Gastrocnemius medialis (tissue), 4 donors: ENCODE results near the gene MS4A18. TPM values are rescaled to one million over a fixed set of nuclear protein-coding genes. Genes with fewer than 3 reads are reported as not detected.
A peak's percentile ranks its signal among the peaks of the same experiment; 100 is the strongest.

ENCODE experiments used
- ATAC-seq, 2 donors: fragments of 150-250 bp; one replicate each; pipeline ENCODE4 v1.9.1; 2016
- DNase-seq, 2 donors: peaks; one replicate each; pipeline ENCODE4 v3.0.0-alpha.2; 2019
- H3K27ac ChIP-seq, 4 donors: fragments of 200-600 bp; sonication (generic); 1 replicate in 1 of 4; 2 replicates in 3 of 4; pipeline ENCODE4 v1.5.1; 2016 to 2018; ENCODE audit warnings: mild to moderate bottlenecking in 2 of 4, moderate library complexity in 1 of 4
- H3K27me3 ChIP-seq, 3 donors: fragments of 200-600 bp; sonication (generic) in 2 of 3; 1 replicate in 1 of 3; 2 replicates in 2 of 3; pipeline versions ENCODE4 v1.5.1 to v1.6.0; 2016 to 2019; ENCODE audit warnings: mild to moderate bottlenecking in 1 of 3, moderate library complexity in 1 of 3
- H3K36me3 ChIP-seq, 2 donors: fragments of 200-600 bp; sonication (generic) in 1 of 2; one replicate each; pipeline ENCODE4 v1.5.1; 2017 to 2018
- H3K4me1 ChIP-seq, 2 donors: fragments of 200-600 bp; sonication (generic) in 1 of 2; one replicate each; pipeline ENCODE4 v1.5.1; 2016 to 2017; ENCODE audit warnings: mild to moderate bottlenecking in 2 of 2
- H3K4me3 ChIP-seq, 4 donors: fragments of 200-600 bp; sonication (generic) in 3 of 4; 1 replicate in 1 of 4; 2 replicates in 3 of 4; pipeline ENCODE4 v1.5.1; 2016 to 2019; ENCODE audit warnings: mild to moderate bottlenecking in 2 of 4
- H3K9me3 ChIP-seq, 3 donors: fragments of 200-600 bp; sonication (generic) in 2 of 3; 1 replicate in 1 of 3; 2 replicates in 2 of 3; pipeline ENCODE4 v1.5.1; 2016 to 2019
- POLR2A ChIP-seq, 2 donors: fragments of 450-650 bp; IDR thresholded peaks; one replicate each; pipeline ENCODE4 v1.6.1; 2017; ENCODE audit warnings: antibody characterized with exemption in 2 of 2, mild to moderate bottlenecking in 2 of 2, moderate library complexity in 2 of 2
- in situ Hi-C, 4 donors: fragments of 200-750 bp; cut with MboI; loops; one replicate each; pipeline versions ENCODE4 v1.15.0 to v1.8.0; 2017; ENCODE audit warnings: low sequenced_read_pairs in 4 of 4
- intact Hi-C: fragments of 100-400 bp; cut with DNase I; formaldehyde crosslinking; loops from one replicate; pipeline ENCODE4 v1.15.1; 2023; ENCODE audit warnings: low total_unique reads
- total RNA-seq, 4 donors: library from RNA; depleted of rRNA; stranded (reverse); fragments of >200 nt; gene quantifications; one replicate each; pipeline versions ENCODE4 v1.1.0 to v1.2.3, GENCODE V29; 2016
- TF ChIP-seq, protein P1 (sequence below), 5 experiments: fragments of 450-650 bp in 3 of 5; fragments of 200-600 bp in 2 of 5; sonication (generic) in 2 of 5; IDR thresholded peaks in 4 of 5; conservative IDR thresholded peaks in 1 of 5; 1 replicate in 4 of 5; 2 replicates in 1 of 5; pipeline ENCODE4 v1.5.1; 2016 to 2019; ENCODE audit warnings: antibody characterized with exemption in 5 of 5, mild to moderate bottlenecking in 3 of 5, moderate library complexity in 3 of 5

The MS4A18 gene
- total RNA-seq, 4 donors from 2014 or later: not detected

DNA sequence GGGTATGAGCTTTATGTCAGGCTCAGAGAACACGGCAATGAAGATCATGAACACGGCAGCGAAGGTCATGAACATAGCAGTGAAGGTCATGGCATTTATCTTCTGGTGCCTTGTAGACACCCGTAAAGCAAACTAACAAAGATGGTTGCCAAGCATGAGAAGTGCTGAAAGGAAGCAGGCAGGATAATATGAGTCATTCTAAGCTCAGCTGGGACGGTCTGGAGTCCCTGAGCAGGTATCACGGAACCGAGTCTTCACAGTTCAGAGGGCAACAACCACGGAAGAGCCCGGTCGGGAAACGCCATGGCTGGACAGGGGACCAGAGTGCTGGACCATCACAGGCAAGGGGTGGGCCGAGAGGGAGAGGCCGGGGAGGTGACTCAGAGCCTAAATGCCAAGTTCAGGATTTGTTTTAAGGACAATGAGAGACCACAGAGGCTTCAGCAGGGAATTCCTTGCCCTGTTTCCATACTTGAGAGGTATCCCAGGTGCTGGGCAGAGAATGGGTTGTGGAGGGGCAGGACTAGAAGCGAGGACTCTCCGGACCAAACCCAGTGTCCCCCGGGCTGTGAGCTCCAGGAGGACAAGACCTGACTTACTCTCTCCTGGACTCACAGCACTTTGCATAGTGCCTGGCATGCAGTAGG, 47.5 kb downstream of the MS4A18 start:
- intact Hi-C loops (no loop called here), in situ Hi-C loops (no loop called here)
- H3K9me3 ChIP-seq: no peaks in the 10 kb centered on the region
- H3K27ac ChIP-seq: no peak overlapping the region
- no peaks in the 10 kb centered on the region for H3K4me1 ChIP-seq
- H3K4me3 ChIP-seq: no peak overlapping the region
- no peaks in the 10 kb centered on the region for H3K36me3 ChIP-seq
- no peak for ATAC-seq
- DNase-seq: no peak
- TF ChIP-seq, protein P1, sequence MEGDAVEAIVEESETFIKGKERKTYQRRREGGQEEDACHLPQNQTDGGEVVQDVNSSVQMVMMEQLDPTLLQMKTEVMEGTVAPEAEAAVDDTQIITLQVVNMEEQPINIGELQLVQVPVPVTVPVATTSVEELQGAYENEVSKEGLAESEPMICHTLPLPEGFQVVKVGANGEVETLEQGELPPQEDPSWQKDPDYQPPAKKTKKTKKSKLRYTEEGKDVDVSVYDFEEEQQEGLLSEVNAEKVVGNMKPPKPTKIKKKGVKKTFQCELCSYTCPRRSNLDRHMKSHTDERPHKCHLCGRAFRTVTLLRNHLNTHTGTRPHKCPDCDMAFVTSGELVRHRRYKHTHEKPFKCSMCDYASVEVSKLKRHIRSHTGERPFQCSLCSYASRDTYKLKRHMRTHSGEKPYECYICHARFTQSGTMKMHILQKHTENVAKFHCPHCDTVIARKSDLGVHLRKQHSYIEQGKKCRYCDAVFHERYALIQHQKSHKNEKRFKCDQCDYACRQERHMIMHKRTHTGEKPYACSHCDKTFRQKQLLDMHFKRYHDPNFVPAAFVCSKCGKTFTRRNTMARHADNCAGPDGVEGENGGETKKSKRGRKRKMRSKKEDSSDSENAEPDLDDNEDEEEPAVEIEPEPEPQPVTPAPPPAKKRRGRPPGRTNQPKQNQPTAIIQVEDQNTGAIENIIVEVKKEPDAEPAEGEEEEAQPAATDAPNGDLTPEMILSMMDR (IDR thresholded peaks at IDR 0.05 in 4 of 5, conservative IDR thresholded peaks at IDR 0.05 in 1 of 5): no peak
- no peak for TF ChIP-seq POLR2A (IDR thresholded peaks at IDR 0.05)
- peaks cover 0 to 2% (median 0%) of the 10 kb centered on the region in 3 donors for H3K27me3 ChIP-seq

DNA sequence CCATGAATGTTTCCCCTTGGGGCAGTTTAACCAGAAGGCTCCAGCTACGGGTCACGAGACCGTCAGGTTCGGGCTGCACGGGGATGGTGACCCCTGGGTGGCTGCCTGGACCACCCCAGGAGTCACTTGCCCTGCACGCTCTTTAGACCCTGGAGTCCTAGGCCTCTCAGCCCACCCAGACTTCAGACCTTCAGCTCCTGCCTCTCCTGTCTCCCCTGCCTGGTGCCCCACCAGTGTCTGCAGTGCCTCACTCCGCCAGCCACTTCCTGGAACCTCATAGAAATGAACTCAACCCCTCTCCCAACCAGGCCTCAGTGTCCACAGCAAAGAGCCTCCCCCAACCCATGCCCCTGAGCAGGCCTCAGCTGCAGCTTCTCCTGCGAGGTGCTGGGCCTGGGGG, 48.1 kb downstream of the MS4A18 start:
- DNase-seq (no peak), ATAC-seq (no peak)
- TF ChIP-seq POLR2A (IDR thresholded peaks at IDR 0.05): no peak
- TF ChIP-seq, protein P1 (IDR thresholded peaks at IDR 0.05 in 4 of 5, conservative IDR thresholded peaks at IDR 0.05 in 1 of 5): no peak
- in situ Hi-C loops: no loop called here
- no peaks in the 10 kb centered on the region for H3K4me1 ChIP-seq
- intact Hi-C loops: no loop called here
- H3K4me3 ChIP-seq: no peak overlapping the region
- H3K27me3 ChIP-seq: no peaks in the 10 kb centered on the region
- H3K36me3 ChIP-seq: no peaks in the 10 kb centered on the region
- no peaks in the 10 kb centered on the region for H3K9me3 ChIP-seq
- H3K27ac ChIP-seq: no peak overlapping the region

DNA sequence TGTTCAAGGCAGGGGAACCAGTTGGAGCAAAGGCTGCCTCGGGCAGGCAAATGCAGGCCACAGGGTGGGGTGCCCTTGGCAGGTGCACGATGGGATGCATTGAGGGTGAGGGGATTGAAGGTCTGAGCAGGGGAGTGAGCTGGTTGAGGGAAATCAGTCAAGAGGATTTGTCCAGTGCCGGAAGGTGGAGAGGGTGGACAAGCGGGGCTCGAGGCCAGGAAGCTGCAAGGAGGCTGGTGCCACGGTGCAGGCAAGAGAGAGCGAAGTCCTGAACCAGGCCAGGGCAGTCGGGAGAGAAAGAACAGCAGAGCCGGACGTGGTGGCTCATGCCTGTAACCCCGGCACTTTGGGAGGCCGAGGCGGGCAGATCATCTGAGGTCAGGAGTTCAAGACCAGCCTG, 50.2 kb downstream of the MS4A18 start:
- ATAC-seq: no peak
- Histone ChIP-seq H3K4me1 (no peaks in the 10 kb centered on the region), H3K27me3 (no peaks in the 10 kb centered on the region), H3K4me3 (no peak overlapping the region), H3K9me3 (no peaks in the 10 kb centered on the region), H3K27ac (no peak overlapping the region), H3K36me3 (no peaks in the 10 kb centered on the region)
- DNase-seq: no peak
- in situ Hi-C loops (no loop called here), intact Hi-C loops (loop anchor here (2.0 kb wide), 2 partner anchors 56 to 112 kb away; no protein-coding TSS in a partner anchor)
- TF ChIP-seq, protein P1 (IDR thresholded peaks at IDR 0.05 in 4 of 5, conservative IDR thresholded peaks at IDR 0.05 in 1 of 5): no peak
- no peak for TF ChIP-seq POLR2A (IDR thresholded peaks at IDR 0.05)

DNA sequence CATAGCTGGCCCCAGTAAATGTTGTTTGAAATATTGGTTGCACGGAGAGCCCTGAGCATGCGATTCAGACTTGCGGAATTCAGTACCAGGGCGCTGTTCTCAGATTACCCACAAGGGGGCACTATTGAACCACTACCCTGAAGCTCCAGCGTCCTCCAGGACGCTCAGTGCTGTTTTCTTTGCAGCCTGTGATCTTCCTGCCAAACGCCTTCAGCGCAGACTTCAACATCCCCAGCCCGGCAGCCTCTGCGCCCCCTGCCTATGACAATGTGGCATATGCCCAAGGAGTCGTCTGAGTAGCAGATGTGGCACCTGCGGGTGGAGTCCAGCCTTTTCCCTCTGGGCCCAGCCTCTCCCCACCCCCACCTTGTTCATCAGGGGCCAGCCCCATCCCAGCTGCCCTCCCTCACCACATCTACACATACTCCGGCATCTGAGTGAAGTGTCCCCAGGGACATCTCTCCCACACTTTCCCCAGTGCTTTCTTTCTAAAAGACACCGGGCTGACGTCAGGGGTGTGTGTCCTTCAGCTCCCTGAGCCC, 51.0 kb downstream of the MS4A18 start:
- intact Hi-C loops (loop anchor here (2.0 kb wide), 2 partner anchors 55 to 111 kb away; no protein-coding TSS in a partner anchor), in situ Hi-C loops (no loop called here)
- Histone ChIP-seq H3K9me3 (no peaks in the 10 kb centered on the region), H3K4me3 (no peak overlapping the region), H3K36me3 (no peaks in the 10 kb centered on the region), H3K27me3 (no peaks in the 10 kb centered on the region), H3K27ac (peak overlapping the region in 1 of 4 donors; percentile 14), H3K4me1 (no peaks in the 10 kb centered on the region)
- TF ChIP-seq POLR2A (IDR thresholded peaks at IDR 0.05): no peak
- TF ChIP-seq, protein P1 (IDR thresholded peaks at IDR 0.05 in 4 of 5, conservative IDR thresholded peaks at IDR 0.05 in 1 of 5): peak; percentile 63 to 89 (median 75)
- DNase-seq (peak; percentile 64 to 70), ATAC-seq (peak; percentile 92 to 93)
